ENCODE data around the gene ATP6V1G1.

The ATP6V1G1 gene, protein sequence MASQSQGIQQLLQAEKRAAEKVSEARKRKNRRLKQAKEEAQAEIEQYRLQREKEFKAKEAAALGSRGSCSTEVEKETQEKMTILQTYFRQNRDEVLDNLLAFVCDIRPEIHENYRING
- 63.3 to 127 (median 82.8) reads per million in 9 experiments for total RNA-seq

DNA sequence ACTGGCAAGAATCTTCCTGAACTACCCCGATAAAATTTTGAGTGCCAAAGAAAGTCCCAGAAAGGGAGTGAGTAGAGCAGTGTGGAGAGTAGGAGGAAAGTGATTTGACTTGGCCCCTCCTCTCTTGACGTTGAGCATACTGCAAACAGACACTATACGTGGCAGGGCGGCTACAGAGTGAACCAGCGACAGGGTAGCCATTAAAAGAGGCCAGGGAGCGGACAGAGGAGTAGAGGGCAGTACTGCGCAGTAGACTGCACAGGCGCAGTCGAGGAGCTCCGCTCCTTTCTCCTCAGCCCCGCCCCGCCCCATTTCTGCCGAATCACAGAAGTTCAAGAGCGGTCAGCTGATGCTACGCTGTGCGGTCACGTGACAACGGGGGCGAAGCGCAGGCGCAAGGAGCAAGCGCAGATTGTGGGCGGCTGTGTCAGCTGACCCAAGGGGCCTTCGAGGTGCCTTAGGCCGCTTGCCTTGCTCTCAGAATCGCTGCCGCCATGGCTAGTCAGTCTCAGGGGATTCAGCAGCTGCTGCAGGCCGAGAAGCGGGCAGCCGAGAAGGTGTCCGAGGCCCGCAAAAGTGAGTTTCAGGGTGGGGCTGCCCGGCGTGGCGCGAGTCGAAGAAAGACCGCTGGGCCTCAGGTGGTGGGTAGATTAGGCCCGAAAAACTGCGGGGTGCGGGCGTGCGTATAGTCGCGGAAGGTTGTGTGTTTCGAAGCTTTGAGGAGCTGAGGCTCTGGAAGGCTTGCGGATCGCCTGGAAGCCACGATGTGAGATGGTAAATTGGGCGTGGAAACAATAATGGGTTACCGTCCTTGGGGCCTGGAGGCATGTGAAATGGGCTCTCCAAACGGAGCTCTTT, at the start of gene ATP6V1G1:
Gene ATP6V1G1 (plus strand): TSS at position 425 of the 858 bp plus-strand sequence. CDS start 70 bp downstream, at position 495.
- ATAC-seq (replicated peaks) (peak; percentile 91), DNase-seq (peak; percentile 96 to 100 (median 97))
- Mint-ChIP-seq H3K9me3 (no peaks in the 10 kb centered on the region), H3K4me3 (peak within 1 kb of the TSS; percentile 95 to 96), H3K27me3 (no peaks in the 10 kb centered on the region), H3K27ac (peak within 1 kb of the TSS; percentile 99), H3K4me1 (ENCODE audit: low read depth in 2 of 2) (peaks cover 45 to 49% of the 10 kb centered on the region in 2 donors), H3K36me3 (ENCODE audit: insufficient read depth) (peaks cover 33% of the 10 kb centered on the region)

DNA sequence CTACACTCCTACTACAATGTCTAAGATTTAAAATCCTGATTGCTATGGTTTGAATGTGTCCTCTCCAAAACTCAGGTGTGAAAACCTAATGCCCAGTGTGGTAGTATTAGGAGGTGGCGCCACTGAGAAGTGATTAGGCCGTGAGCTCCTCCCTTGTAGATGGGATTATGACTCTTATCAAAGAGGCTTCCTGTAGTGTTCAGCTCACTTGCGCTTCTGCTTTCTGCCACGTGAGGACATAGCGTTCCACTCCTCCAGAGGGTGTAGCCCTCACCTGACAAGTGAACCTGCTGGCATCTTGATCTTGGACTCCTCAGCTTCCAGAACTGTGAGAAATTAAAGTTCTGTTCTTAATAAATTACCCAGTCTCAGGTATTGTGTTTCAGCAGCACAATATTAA, 49.3 kb upstream of the ATP6V1G1 start:
- H3K4me1 Mint-ChIP-seq (ENCODE audit: low read depth in 2 of 2), result no peaks in the 10 kb centered on the region
- DNase-seq (peak in 2 of 3 experiments; percentile 3 to 10), ATAC-seq (replicated peaks) (peak; percentile 78)
- peaks cover 4 to 7% of the 10 kb centered on the region in 2 donors for H3K27me3 Mint-ChIP-seq
- H3K27ac Mint-ChIP-seq, result no peak overlapping the region
- no peaks in the 10 kb centered on the region for H3K9me3 Mint-ChIP-seq
- no peaks in the 10 kb centered on the region for H3K36me3 Mint-ChIP-seq (ENCODE audit: insufficient read depth)
- H3K4me3 Mint-ChIP-seq, result no peak overlapping the region

DNA sequence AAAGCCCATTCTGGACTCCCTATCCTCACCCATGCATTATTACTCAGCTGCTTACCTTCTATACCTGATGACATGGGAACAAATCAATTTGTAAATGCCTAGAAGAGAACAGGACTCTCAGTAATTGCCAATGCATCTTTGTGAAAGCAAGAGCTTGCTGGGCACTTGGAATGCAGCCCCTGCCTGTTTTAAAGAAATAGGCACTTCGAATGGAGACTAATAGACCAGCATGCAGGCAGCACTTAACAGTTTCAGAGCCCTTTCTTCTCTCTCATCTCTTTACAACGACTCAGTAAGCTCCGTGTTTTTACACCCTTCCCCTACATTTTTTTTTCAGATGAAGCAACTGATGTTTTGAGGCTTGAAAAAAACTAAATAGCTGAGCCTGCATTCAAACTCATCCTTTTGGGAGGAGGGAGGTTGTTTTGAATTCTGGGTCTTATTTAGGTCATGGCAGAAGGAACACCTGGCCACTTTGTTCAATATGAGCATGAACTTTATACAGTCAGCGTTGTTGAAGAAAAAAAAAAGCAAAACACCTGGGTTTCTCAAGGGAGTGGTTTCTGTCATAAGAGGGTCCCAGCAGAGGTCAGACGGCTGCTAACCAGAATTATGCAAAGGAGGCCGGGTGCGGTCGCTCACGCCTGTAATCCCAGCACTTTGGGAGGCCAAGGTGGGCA, 47.7 kb upstream of the ATP6V1G1 start:
- H3K36me3 Mint-ChIP-seq (ENCODE audit: insufficient read depth), result no peaks in the 10 kb centered on the region
- no peak overlapping the region for H3K4me3 Mint-ChIP-seq
- no peaks in the 10 kb centered on the region for H3K4me1 Mint-ChIP-seq (ENCODE audit: low read depth in 2 of 2)
- H3K9me3 Mint-ChIP-seq, result no peaks in the 10 kb centered on the region
- H3K27ac Mint-ChIP-seq, result no peak overlapping the region
- DNase-seq, result no peak
- peaks cover 4 to 10% of the 10 kb centered on the region in 2 donors for H3K27me3 Mint-ChIP-seq
- no peak for ATAC-seq (replicated peaks)

DNA sequence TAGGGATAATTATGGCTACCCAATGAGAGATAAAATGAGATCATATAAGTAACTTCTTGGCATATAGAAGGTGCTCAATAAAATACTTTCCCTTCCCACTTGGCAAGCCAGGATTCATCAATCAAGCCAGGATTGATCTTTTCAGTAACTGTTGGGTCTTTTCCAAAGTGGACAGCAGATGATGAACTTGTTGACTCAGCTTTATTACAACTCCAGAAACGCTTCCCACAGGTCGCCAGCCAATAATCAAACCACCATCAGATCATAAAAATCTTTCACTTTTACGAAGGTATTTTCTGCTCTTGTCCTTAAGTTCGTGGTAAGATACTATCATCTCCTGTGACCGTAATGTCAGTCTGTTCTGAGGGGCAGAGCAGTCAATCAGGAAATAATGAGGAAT, 42.5 kb upstream of the ATP6V1G1 start:
- Mint-ChIP-seq H3K4me1 (ENCODE audit: low read depth in 2 of 2) (no peaks in the 10 kb centered on the region), H3K27me3 (peaks cover 23 to 62% of the 10 kb centered on the region in 2 donors), H3K9me3 (no peaks in the 10 kb centered on the region), H3K27ac (no peak overlapping the region), H3K4me3 (no peak overlapping the region), H3K36me3 (ENCODE audit: insufficient read depth) (no peaks in the 10 kb centered on the region)
- DNase-seq (no peak), ATAC-seq (replicated peaks) (no peak)

DNA sequence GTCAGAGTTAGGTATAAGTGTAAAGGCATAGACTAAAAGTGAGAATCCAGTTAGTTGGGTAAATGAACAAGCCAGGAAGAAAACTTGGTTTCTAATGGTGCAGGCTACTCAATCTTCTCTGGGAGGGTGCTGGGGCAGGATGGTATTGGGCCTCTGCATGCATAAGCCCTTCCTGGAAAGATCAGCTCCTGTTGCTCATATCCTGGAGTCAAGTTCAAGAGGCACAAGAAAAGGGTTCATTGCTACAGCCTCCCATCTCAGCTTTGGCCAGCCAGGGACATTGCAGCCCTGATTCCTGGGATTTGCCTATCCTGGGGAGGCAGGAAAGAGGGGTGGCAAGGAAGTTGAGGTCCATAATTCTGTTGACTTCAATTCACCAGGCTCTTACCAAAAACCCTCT, 40.7 kb upstream of the ATP6V1G1 start:
- peaks cover 31 to 65% of the 10 kb centered on the region in 2 donors for H3K27me3 Mint-ChIP-seq
- no peak overlapping the region for H3K27ac Mint-ChIP-seq
- ATAC-seq (replicated peaks) (no peak), DNase-seq (no peak)
- H3K4me1 Mint-ChIP-seq (ENCODE audit: low read depth in 2 of 2), result no peaks in the 10 kb centered on the region
- no peak overlapping the region for H3K4me3 Mint-ChIP-seq
- H3K9me3 Mint-ChIP-seq, result no peaks in the 10 kb centered on the region
- H3K36me3 Mint-ChIP-seq (ENCODE audit: insufficient read depth), result no peaks in the 10 kb centered on the region

DNA sequence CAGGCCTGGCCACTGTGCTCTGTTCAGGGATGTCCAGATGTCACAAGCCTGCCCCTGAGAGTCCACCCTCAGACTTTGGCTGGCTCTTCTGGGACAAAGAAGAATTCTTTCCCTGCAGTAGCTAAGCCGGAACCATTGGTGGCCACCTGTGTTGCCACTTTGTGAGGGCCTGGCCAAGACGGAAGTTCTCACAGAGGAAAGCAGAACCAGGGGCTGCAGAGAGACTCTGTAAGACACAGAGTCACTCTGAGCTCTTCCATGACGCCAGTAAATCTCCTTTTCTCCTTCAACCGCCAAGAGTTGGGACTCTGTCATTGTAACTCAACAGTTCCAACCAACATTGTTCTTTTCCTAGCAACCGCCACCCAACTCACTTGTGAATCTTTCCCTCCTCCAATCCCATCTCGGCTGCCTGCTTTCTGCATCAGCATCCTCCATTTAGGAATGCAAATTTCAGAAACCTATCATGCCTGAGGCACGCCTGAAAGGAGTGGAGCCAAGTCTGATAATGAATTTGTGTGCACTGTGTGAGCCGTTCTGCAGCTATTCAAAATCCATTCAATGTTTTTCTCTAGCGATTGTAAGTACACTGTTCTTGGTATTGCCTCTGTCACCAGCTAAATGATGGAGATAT, 37.8 kb upstream of the ATP6V1G1 start:
- ATAC-seq (replicated peaks), result no peak
- H3K4me1 Mint-ChIP-seq (ENCODE audit: low read depth in 2 of 2), result no peaks in the 10 kb centered on the region
- no peak overlapping the region for H3K27ac Mint-ChIP-seq
- no peak overlapping the region for H3K4me3 Mint-ChIP-seq
- H3K27me3 Mint-ChIP-seq, result peaks cover 31 to 83% of the 10 kb centered on the region in 2 donors
- H3K36me3 Mint-ChIP-seq (ENCODE audit: insufficient read depth), result no peaks in the 10 kb centered on the region
- DNase-seq, result no peak
- H3K9me3 Mint-ChIP-seq, result no peaks in the 10 kb centered on the region

DNA sequence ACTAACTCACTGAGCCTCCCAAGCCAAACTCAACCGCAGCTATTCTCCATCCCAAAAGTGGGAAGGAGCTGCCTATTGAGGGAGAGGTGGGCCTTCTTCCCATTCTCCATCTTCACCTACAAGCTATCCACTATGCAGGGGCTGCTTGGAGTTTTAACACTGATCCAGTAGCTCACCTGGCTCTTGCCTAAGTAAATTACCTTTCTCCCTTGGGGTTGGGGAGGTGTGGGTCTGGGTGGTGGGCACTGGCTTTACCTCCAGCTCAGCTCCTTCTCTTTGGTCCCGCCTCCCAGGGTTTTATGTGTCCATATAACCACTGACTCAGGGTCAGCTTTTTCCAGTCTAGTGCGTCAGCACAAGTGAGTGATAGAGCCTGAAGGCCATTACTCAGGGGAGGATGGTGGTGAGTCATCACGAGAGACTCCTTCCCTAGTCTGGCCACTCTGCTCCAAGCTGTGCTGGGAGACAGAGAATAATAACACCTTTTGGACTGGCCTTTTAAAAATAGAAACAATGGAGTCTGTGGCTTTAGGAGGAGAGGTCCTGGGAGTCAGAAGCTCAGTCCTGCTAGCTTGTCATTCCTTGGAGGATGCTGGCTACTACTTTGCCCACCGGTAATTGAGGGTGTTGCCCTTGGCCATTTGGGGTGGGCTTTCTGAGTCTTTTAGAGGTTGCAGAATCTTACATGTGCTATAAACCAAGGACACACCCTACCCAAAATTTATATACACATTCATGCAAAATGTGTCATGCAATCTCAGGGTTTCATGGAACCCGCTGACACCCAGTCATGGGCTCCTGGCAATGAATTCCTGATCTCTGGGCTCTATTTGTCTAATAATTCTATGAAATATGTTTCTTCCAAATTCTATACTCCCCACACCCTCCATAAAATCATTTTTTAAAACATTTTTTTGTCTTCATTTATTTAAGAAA, 35.6 kb upstream of the ATP6V1G1 start:
- H3K27me3 Mint-ChIP-seq, result peaks cover 24 to 72% of the 10 kb centered on the region in 2 donors
- H3K36me3 Mint-ChIP-seq (ENCODE audit: insufficient read depth), result no peaks in the 10 kb centered on the region
- H3K27ac Mint-ChIP-seq, result no peak overlapping the region
- no peak for ATAC-seq (replicated peaks)
- H3K9me3 Mint-ChIP-seq, result no peaks in the 10 kb centered on the region
- no peak overlapping the region for H3K4me3 Mint-ChIP-seq
- no peaks in the 10 kb centered on the region for H3K4me1 Mint-ChIP-seq (ENCODE audit: low read depth in 2 of 2)
- no peak for DNase-seq

DNA sequence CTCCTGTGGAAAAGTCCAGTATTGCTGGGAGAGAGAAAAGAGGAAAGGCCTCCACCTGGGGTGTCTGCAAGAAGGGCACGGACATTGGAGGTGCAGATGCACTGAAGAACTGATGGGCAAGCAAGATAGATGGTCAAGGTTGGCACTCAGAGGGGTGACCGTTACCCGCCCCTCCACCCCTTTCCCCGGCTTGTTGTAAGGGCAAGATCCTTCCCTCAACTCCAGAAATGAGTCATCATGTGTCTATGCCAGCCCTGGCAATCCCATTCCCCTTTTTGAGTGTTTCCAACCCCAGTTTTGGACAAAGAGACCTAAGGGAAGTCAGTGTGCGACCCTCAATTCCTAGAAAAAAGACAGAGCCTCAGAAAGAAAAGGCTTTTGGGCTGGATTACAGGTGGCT, 34.9 kb upstream of the ATP6V1G1 start:
- H3K4me1 Mint-ChIP-seq (ENCODE audit: low read depth in 2 of 2), result no peaks in the 10 kb centered on the region
- H3K4me3 Mint-ChIP-seq, result no peak overlapping the region
- ATAC-seq (replicated peaks), result no peak
- H3K27ac Mint-ChIP-seq, result no peak overlapping the region
- H3K9me3 Mint-ChIP-seq, result no peaks in the 10 kb centered on the region
- H3K27me3 Mint-ChIP-seq, result peaks cover 19 to 65% of the 10 kb centered on the region in 2 donors
- H3K36me3 Mint-ChIP-seq (ENCODE audit: insufficient read depth), result no peaks in the 10 kb centered on the region
- DNase-seq, result no peak

DNA sequence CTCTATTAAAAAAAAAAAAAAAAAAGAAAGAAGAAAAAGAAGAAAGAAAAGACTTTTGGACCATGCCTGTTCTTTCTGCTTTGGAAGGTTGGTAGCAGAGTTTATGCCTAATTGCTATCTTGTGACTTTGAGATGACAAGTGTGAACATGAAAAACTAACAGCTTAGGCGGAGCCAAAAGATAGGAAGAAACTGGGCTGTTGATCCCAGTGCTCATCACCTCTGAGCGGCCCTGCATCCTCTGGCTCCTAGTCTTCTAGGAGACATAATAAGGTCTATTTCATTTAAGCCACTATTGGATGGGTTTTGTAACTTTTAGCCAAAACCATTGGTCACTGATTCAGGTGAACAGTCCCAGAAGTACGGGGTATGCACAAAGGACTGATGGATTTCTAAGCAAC, 34.4 kb upstream of the ATP6V1G1 start:
- no peaks in the 10 kb centered on the region for H3K9me3 Mint-ChIP-seq
- DNase-seq (no peak), ATAC-seq (replicated peaks) (no peak)
- H3K4me1 Mint-ChIP-seq (ENCODE audit: low read depth in 2 of 2), result no peaks in the 10 kb centered on the region
- H3K4me3 Mint-ChIP-seq, result no peak overlapping the region
- no peak overlapping the region for H3K27ac Mint-ChIP-seq
- H3K36me3 Mint-ChIP-seq (ENCODE audit: insufficient read depth), result no peaks in the 10 kb centered on the region
- peaks cover 19 to 60% of the 10 kb centered on the region in 2 donors for H3K27me3 Mint-ChIP-seq

DNA sequence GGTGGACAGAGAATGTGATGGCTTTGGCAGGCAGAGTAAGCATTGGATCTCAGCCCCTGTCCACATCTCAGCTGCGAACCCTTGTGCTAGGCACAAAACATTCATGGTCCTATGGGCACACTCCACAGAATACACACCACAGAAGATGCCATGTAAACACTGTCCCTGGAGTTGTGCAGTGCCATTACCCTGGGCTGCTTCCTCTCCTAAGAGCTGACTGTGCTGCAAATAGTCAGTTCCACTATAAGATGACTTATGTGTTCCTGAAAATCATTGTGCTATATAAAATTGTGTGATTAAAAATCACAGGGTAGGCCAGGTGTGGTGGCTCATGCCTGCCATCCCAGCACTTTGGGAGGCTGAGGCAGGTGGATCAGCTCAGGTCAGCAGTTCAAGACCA, 31.9 kb upstream of the ATP6V1G1 start:
- DNase-seq (no peak), ATAC-seq (replicated peaks) (no peak)
- Mint-ChIP-seq H3K9me3 (no peaks in the 10 kb centered on the region), H3K27me3 (peaks cover 13 to 46% of the 10 kb centered on the region in 2 donors), H3K4me1 (ENCODE audit: low read depth in 2 of 2) (no peaks in the 10 kb centered on the region), H3K36me3 (ENCODE audit: insufficient read depth) (no peaks in the 10 kb centered on the region), H3K27ac (no peak overlapping the region), H3K4me3 (no peak overlapping the region)

DNA sequence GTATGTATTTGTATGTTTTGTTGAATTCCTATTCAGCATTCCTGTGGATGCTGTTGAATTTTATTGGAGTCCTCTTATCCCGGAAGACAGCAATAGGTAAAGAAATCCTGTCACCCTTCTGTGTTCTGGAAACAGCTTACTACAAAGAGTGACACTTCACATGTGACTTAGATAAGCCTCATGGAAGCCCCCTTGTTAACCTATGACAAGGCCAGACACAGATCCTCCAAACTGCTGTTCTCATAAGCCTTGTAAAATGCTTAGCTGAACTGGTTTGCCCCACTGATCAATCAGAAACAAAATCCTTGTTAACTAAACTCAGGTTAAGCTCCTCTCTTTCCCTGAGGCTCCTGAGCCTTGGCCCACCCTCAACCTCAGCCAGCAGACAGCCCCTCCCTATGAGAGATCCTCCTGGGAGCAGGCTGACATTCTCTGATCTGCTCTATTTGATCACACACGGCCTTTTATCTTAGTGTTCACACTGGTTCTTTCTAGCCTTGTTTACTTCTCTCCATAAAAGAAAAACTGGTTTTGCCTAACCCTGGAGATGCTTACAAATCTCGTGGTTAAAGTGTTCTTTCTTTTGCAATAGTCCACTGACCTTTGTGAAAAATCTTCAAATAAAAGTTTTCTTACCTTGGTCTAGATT, 29.4 kb upstream of the ATP6V1G1 start:
- Mint-ChIP-seq H3K27me3 (peaks cover 31 to 61% of the 10 kb centered on the region in 2 donors), H3K27ac (peak overlapping the region in 1 of 2 donors; percentile 15), H3K4me3 (no peak overlapping the region), H3K36me3 (ENCODE audit: insufficient read depth) (no peaks in the 10 kb centered on the region), H3K9me3 (no peaks in the 10 kb centered on the region), H3K4me1 (ENCODE audit: low read depth in 2 of 2) (no peaks in the 10 kb centered on the region)
- no peak for DNase-seq
- no peak for ATAC-seq (replicated peaks)

DNA sequence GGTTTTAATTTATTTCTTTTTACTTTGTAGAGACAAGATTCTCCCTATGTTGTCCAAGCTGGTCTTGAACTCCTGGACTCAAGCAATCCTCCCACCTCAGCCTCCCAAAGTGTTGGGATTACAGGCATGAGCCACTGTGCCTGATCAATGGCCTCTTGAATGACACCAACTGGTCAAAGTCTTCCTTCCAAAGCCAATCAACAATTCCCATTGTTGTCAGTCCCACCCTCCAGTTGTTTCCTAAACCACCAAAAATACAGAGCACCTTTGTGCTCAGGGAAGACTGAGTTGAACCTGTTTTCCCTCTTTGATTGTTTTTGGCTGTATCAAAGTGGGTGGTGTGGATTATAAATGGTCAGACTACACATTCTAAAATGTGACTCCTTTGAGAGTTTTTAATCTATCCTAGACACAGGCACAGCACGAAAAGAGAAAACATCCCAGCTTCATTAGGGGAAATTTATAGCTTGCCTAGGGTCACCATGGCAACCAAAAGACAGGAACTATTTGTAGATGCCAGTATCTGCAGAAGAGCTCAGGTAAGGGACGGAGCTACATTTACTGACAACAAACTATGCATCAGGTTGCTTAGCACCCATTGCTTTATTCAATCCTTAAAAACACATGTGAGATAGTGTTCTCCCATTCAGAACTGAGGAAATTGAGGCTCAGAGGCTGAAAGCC, 27.6 kb upstream of the ATP6V1G1 start:
- Mint-ChIP-seq H3K4me3 (no peak overlapping the region), H3K4me1 (ENCODE audit: low read depth in 2 of 2) (no peaks in the 10 kb centered on the region), H3K27me3 (peaks cover 34 to 54% of the 10 kb centered on the region in 2 donors), H3K36me3 (ENCODE audit: insufficient read depth) (no peaks in the 10 kb centered on the region), H3K9me3 (no peaks in the 10 kb centered on the region), H3K27ac (no peak overlapping the region)
- DNase-seq (no peak), ATAC-seq (replicated peaks) (no peak)

All from effector memory CD8-positive, alpha-beta T cell (primary cell).